Measurements from ENCODE around the gene HOXC9. TPM values are rescaled to one million over a fixed set of nuclear protein-coding genes. Genes with fewer than 3 reads are reported as not detected.

HOXC9 gene
- total RNA-seq, 1 experiment from 2014 or later: not detected

Small RNAs within 50 kb of the gene (microRNA-seq; reads per million reads assigned to microRNA genes)
- gene MIR196A2 (ENCODE audit: borderline number of aligned reads) (1.4 reads per million), gene MIR615 (ENCODE audit: borderline number of aligned reads) (not detected)

Other genes starting within 250 kb of the HOXC9 start
- 0.81 TPM in 1 of 3 replicates, not detected in the others for gene CISTR, start 248.2 kb upstream of the HOXC9 start, total RNA-seq (2021)
- 0.09 TPM in 1 of 3 replicates, not detected in the others for gene HOXC13, start 61.3 kb upstream of the HOXC9 start, total RNA-seq (2021)
- gene HOXC12, start 45.3 kb upstream of the HOXC9 start, total RNA-seq (2021): not detected in 3 replicates
- gene HOXC11, start 27.0 kb upstream of the HOXC9 start, total RNA-seq (2021): not detected in 3 replicates
- gene HOTAIR, start 25.2 kb upstream of the HOXC9 start, total RNA-seq (2021): not detected in 3 replicates
- gene HOXC10, start 15.0 kb upstream of the HOXC9 start, total RNA-seq (2021): 0.09 TPM in 1 of 3 replicates, not detected in the others
- not detected in 3 replicates for gene HOXC8, start 8.8 kb downstream of the HOXC9 start, total RNA-seq (2021)
- gene HOXC6, start 28.3 kb downstream of the HOXC9 start, total RNA-seq (2021): not detected in 3 replicates
- gene HOXC5, start 32.9 kb downstream of the HOXC9 start, total RNA-seq (2021): not detected in 3 replicates
- gene HOXC4, start 53.7 kb downstream of the HOXC9 start, total RNA-seq (2021): 0.14 to 0.46 TPM (median 0.30 TPM) in 3 replicates
- 19.2 to 27.5 TPM (median 26.3 TPM) in 3 replicates for gene SMUG1, start 188.8 kb downstream of the HOXC9 start, total RNA-seq (2021)

Data from WTC11 (cell line).